ENCODE data around the gene HIF1AN.

GRCh38 chr10:100566561-100566960 lies 30.8 kb downstream of the HIF1AN start:
- no peak for TF ChIP-seq CTCF (optimal IDR thresholded peaks at IDR 0.05 in 1 of 3, IDR thresholded peaks at IDR 0.05 in 1 of 3, conservative IDR thresholded peaks at IDR 0.05 in 1 of 3; ENCODE audit: extremely low read depth in 1 of 3, insufficient read depth in 2 of 3, low read length in 3 of 3)
- TF ChIP-seq EZH2 (IDR thresholded peaks at IDR 0.05; ENCODE audit: low read length) = no peak

Measured in keratinocyte (primary cell).